BJ (cell line): ENCODE results near the gene FEM1A. TPM values are rescaled to one million over a fixed set of nuclear protein-coding genes. Genes with fewer than 3 reads are reported as not detected.
"Not testable (repeated sequence)": the region's sequence is repeated elsewhere in the genome, so short reads cannot be mapped to it uniquely, and the experiment has no call there.

ENCODE experiments used
- CTCF ChIA-PET: fragments of 350-600 bp; formaldehyde crosslinking; extraction: SDS; loops from one replicate; lab custom pipeline; 2021; ENCODE audit warnings: antibody characterized with exemption, inconsistent platforms; lab: Yijun Ruan, JAX
- POLR2A ChIA-PET: fragments of 300-600 bp; sonication (Branson Sonifier 250); formaldehyde crosslinking; extraction: SDS; loops from one replicate; lab custom pipeline; 2021; ENCODE audit warnings: antibody characterized with exemption; lab: Charles Lee
- DNase-seq: peaks from one replicate; pipeline ENCODE4 v3.0.0-alpha.2; 2011; ENCODE audit warnings: low read depth
- H3K27me3 ChIP-seq: 2 replicates; pipeline ENCODE4 v1.6.0; 2011; ENCODE audit warnings: low read length; ENCODE audit not compliant: control insufficient read depth, insufficient read depth
- H3K36me3 ChIP-seq: 2 replicates; pipeline ENCODE4 v1.5.1; 2011; ENCODE audit warnings: low read length; ENCODE audit not compliant: control insufficient read depth, insufficient read depth
- H3K4me3 ChIP-seq: 2 replicates; pipeline ENCODE4 v1.5.1; 2011; ENCODE audit warnings: low read depth, mild to moderate bottlenecking, control low read depth, low read length
- CTCF ChIP-seq: IDR thresholded peaks from 2 replicates; pipeline ENCODE4 v1.5.1; 2011; ENCODE audit warnings: low read depth, mild to moderate bottlenecking, control low read depth, inconsistent platforms, low read length, moderate library complexity; ENCODE audit not compliant: insufficient read depth
- polyA plus RNA-seq: library from polyadenylated mRNA; depleted of rRNA; stranded (reverse); fragments of >200 nt; gene quantifications from 2 replicates; pipeline ENCODE4 v1.2.3, GENCODE V29; 2011

The FEM1A gene
- polyA plus RNA-seq, 1 experiment = 5.6 TPM

GRCh38 chr19:4815426-4816201, 24.1 kb downstream of the FEM1A start:
- DNase-seq = no peak
- ChIA-PET POLR2A (no interaction called here), CTCF (no interaction called here)
- peaks cover 26% of the 10 kb centered on the region for H3K36me3 ChIP-seq
- H3K27me3 ChIP-seq = no peaks in the 10 kb centered on the region
- TF ChIP-seq CTCF = no peak
- no peak overlapping the region for H3K4me3 ChIP-seq

GRCh38 chr19:4816202-4816949, 24.8 kb downstream of the FEM1A start:
- no peak overlapping the region for H3K4me3 ChIP-seq
- CTCF ChIA-PET = interaction anchor here (1.1 to 1.7 kb wide), 2 partner anchors 12 to 35 kb away, joined by 3 to 4 read pairs; no protein-coding TSS in a partner anchor
- DNase-seq = no peak
- POLR2A ChIA-PET = no interaction called here
- peaks cover 26% of the 10 kb centered on the region for H3K36me3 ChIP-seq
- TF ChIP-seq CTCF = no peak
- no peaks in the 10 kb centered on the region for H3K27me3 ChIP-seq

GRCh38 chr19:4816950-4817278, 25.4 kb downstream of the FEM1A start:
- no peak for TF ChIP-seq CTCF
- CTCF ChIA-PET = interaction anchor here (1.1 to 1.7 kb wide), 2 partner anchors 11 to 35 kb away, joined by 3 to 4 read pairs; no protein-coding TSS in a partner anchor
- POLR2A ChIA-PET = no interaction called here
- Histone ChIP-seq H3K27me3 (no peaks in the 10 kb centered on the region), H3K4me3 (no peak overlapping the region), H3K36me3 (peaks cover 26% of the 10 kb centered on the region)
- no peak for DNase-seq

GRCh38 chr19:4817467-4818277, 26.1 kb downstream of the FEM1A start:
- no peak for TF ChIP-seq CTCF
- H3K36me3 ChIP-seq = peaks cover 26% of the 10 kb centered on the region
- ChIA-PET CTCF (interaction anchor here (1.1 to 1.7 kb wide), 2 partner anchors 11 to 34 kb away, joined by 3 to 4 read pairs; no protein-coding TSS in a partner anchor), POLR2A (no interaction called here)
- no peak overlapping the region for H3K4me3 ChIP-seq
- DNase-seq = no peak
- H3K27me3 ChIP-seq = no peaks in the 10 kb centered on the region

- ChIA-PET CTCF (no interaction called here), POLR2A (no interaction called here)
- DNase-seq = no peak
Observed at GRCh38 chr19:4821265-4821664, 29.7 kb downstream of the FEM1A start.

GRCh38 chr19:4822354-4822753, 30.8 kb downstream of the FEM1A start:
- H3K4me3 ChIP-seq, POLR2A ChIA-PET, H3K27me3 ChIP-seq, DNase-seq: not testable (repeated sequence)
- H3K36me3 ChIP-seq = peaks cover 13% of the 10 kb centered on the region
- CTCF ChIA-PET = interaction anchor here (0.6 to 1.5 kb wide), 5 partner anchors 10 to 31 kb away, joined by 3 to 4 read pairs (median 3); partner anchors contain the start of gene FEM1A

More at GRCh38 chr19:4821265-4821664, 29.7 kb downstream of the FEM1A start:
- TF ChIP-seq CTCF = no peak
- Histone ChIP-seq H3K27me3 (no peaks in the 10 kb centered on the region), H3K36me3 (peaks cover 22% of the 10 kb centered on the region), H3K4me3 (no peak overlapping the region)
